ENCODE results near the gene VOPP1.

GRCh38 chr7:55515569-55516279 is 56.6 kb downstream of the VOPP1 start:
- TF ChIP-seq EZH2 (IDR thresholded peaks at IDR 0.05; ENCODE audit: low read length, unreplicated experiment) = no peak
- no peak for TF ChIP-seq CTCF (conservative IDR thresholded peaks at IDR 0.05; ENCODE audit: low read depth, low read length)
- no peak for TF ChIP-seq EZH2phosphoT487 (IDR thresholded peaks at IDR 0.05; ENCODE audit: borderline replicate concordance, low read length)
